ENCODE data around the gene NFATC2. TPM values are rescaled to one million over a fixed set of nuclear protein-coding genes. Genes with fewer than 3 reads are reported as not detected.

NFATC2 gene
- total and polyA plus RNA-seq, 2 of the 8 experiments (the other 6 are each of a cell fraction or from before 2014, with no cell fraction given) = 0.27 to 0.91 TPM

DNA sequence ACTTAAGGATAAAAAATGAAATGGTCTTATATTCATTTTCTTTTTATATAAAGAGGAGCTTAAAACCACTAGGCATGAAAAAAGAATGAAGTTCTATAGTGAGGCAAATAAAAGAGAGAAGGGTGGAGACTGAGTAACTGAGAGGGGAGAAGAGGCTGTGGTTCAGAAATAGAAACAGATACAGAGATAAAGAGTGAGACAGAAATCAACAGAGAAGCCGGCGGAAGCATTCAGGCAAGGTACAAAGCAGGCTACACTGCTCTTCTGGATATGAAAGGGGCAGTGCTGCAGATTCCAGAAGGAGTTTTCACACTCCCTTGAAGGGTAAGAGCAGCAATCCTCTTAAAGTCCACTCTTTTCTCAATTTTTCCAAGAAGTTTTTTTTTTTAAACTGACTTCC is 29.9 kb downstream of the NFATC2 start:
- POLR2A ChIA-PET (ENCODE audit: partially characterized antibody) = no interaction called here
- no peaks in the 10 kb centered on the region for H3K79me2 ChIP-seq (ENCODE audit: control insufficient read depth in 1 of 2, insufficient read depth in 2 of 2, low read length in 2 of 2)
- WGBS, 2 experiments (ENCODE audit: extremely low coverage in 1 of 2, insufficient coverage in 1 of 2, insufficient read length in 1 of 2, insufficient replicate concordance in 2 of 2, low coverage in 1 of 2, low lambda C conversion rate in 2 of 2, missing lambda C conversion rate in 1 of 2) = 98% methylated on average over 2 of the region's 2 CpGs; no CpG with 5 or more reads in 1 of the 2 experiments
- H3K36me3 ChIP-seq (ENCODE audit: control insufficient read depth in 2 of 4, insufficient read depth in 4 of 4, low read length in 3 of 4) = no peaks in the 10 kb centered on the region
- CTCF ChIA-PET (ENCODE audit: partially characterized antibody) = interaction anchor here (0.9 to 1.9 kb wide), 5 partner anchors 12 to 527 kb away, joined by 3 to 6 read pairs (median 3); no protein-coding TSS in a partner anchor
- no peak overlapping the region for H2AFZ ChIP-seq (ENCODE audit: low read length)
- no peaks in the 10 kb centered on the region for H3K9me3 ChIP-seq (ENCODE audit: insufficient read depth in 2 of 2, low read depth in 1 of 2, low read length in 1 of 2)
- no peak overlapping the region for H3K56ac ChIP-seq (replicated peaks; ENCODE audit: insufficient read length, low read depth, low read length)
- H3K4me1 ChIP-seq (replicated peaks in 1 of 4; ENCODE audit: control insufficient read depth in 3 of 4, insufficient read depth in 4 of 4, low read length in 3 of 4) = no peaks in the 10 kb centered on the region
- H2BK5ac ChIP-seq (ENCODE audit: low read depth, low read length) = no peak overlapping the region
- no peak overlapping the region for H3K18ac ChIP-seq (ENCODE audit: extremely low read depth, low read length)
- H3K4ac ChIP-seq (replicated peaks; ENCODE audit: insufficient read length, low read depth, low read length) = no peak overlapping the region
- no peak overlapping the region for H4K91ac ChIP-seq (replicated peaks; ENCODE audit: insufficient read length, low read length)
- no peaks in the 10 kb centered on the region for H4K20me1 ChIP-seq (replicated peaks in 1 of 2; ENCODE audit: control insufficient read depth in 1 of 2, insufficient read depth in 2 of 2, low read length in 2 of 2)
- H3K14ac ChIP-seq (ENCODE audit: insufficient read length) = no peak overlapping the region
- H3K27me3 ChIP-seq (replicated peaks in 1 of 4; ENCODE audit: control insufficient read depth in 3 of 4, extremely low read depth in 1 of 4, insufficient read depth in 3 of 4, low read length in 3 of 4) = no peaks in the 10 kb centered on the region; a peak in 1 of 7 replicates
- no peak overlapping the region for H2BK15ac ChIP-seq (ENCODE audit: low read length)
- no peak overlapping the region for H2BK12ac ChIP-seq (ENCODE audit: low read depth, low read length)
- no peak overlapping the region for H3K9ac ChIP-seq (replicated peaks in 1 of 4; ENCODE audit: extremely low read depth in 1 of 4, low read depth in 3 of 4, low read length in 3 of 4)
- FAIRE-seq (no peak), DNase-seq (ENCODE audit: low read depth in 1 of 2, low spot score in 2 of 2) (no peak)
- H2BK20ac ChIP-seq (ENCODE audit: low read length) = no peak overlapping the region
- no peak overlapping the region for H4K5ac ChIP-seq (ENCODE audit: insufficient read length, low read depth, low read length)
- TF ChIP-seq CHD2 (IDR thresholded peaks at IDR 0.05; ENCODE audit: low read length) = no peak
- no peak for TF ChIP-seq RBBP5 (IDR thresholded peaks at IDR 0.05; ENCODE audit: borderline replicate concordance, low read depth, low read length)
- no peak for TF ChIP-seq KDM1A (IDR thresholded peaks at IDR 0.05; ENCODE audit: borderline replicate concordance, low read length)
- TF ChIP-seq JUN (IDR thresholded peaks at IDR 0.05; ENCODE audit: low read depth, low read length) = no peak
- H3K79me1 ChIP-seq (ENCODE audit: low read depth, low read length) = no peaks in the 10 kb centered on the region
- no peak overlapping the region for H3K4me2 ChIP-seq (ENCODE audit: insufficient read depth in 1 of 2, low read depth in 2 of 2, low read length in 2 of 2)
- no peak overlapping the region for H4K8ac ChIP-seq (ENCODE audit: extremely low read depth, insufficient read depth, low read length)
- H3K4me3 ChIP-seq (ENCODE audit: extremely low read depth in 1 of 4, insufficient read depth in 2 of 4, low read depth in 3 of 4, low read length in 4 of 4) = no peak overlapping the region
- H3K23me2 ChIP-seq (ENCODE audit: low read depth, low read length) = no peaks in the 10 kb centered on the region
- no peak overlapping the region for H3K27ac ChIP-seq (ENCODE audit: low read depth, low read length)
- no peak overlapping the region for H2BK120ac ChIP-seq (replicated peaks; ENCODE audit: low read depth, low read length)
- no peak overlapping the region for H3K23ac ChIP-seq (ENCODE audit: insufficient read length)
- H2AK5ac ChIP-seq (ENCODE audit: low read depth, low read length) = no peak overlapping the region
